ENCODE measurements around the gene PTPN7.
"Not testable (repeated sequence)": the region's sequence is repeated elsewhere in the genome, so short reads cannot be mapped to it uniquely, and the experiment has no call there.

The PTPN7 gene

DNA sequence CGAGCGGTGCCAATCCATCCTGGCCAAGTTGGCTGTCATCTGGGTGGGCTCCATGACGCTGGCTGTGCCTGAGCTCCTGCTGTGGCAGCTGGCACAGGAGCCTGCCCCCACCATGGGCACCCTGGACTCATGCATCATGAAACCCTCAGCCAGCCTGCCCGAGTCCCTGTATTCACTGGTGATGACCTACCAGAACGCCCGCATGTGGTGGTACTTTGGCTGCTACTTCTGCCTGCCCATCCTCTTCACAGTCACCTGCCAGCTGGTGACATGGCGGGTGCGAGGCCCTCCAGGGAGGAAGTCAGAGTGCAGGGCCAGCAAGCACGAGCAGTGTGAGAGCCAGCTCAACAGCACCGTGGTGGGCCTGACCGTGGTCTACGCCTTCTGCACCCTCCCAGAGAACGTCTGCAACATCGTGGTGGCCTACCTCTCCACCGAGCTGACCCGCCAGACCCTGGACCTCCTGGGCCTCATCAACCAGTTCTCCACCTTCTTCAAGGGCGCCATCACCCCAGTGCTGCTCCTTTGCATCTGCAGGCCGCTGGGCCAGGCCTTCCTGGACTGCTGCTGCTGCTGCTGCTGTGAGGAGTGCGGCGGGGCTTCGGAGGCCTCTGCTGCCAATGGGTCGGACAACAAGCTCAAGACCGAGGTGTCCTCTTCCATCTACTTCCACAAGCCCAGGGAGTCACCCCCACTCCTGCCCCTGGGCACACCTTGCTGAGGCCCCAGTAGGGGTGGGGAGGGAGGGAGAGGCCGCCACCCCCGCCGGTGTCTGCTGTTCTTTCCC lies 32.4 kb downstream of the PTPN7 start:
- no peak for DNase-seq

DNA sequence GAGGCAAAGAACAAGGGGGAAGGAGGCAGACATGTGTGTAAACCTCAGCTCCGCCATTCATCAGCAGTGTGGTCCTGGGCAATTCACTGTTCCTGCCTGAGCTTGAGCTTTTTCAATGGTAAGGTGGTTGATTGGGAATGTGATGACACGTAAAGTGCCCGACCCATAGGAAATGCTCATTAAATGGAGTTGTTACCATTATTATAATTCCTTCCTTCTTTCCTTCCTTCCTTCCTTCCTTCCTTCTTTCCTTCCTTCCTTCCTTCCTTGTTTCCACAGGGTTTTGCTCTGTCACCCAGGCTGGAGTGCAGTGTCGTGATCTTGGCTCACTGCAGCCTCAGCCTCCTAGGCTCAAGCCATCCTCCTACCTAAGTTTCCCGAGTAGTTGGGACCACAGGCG lies 33.3 kb downstream of the PTPN7 start:
- DNase-seq, result no peak

- DNase-seq, result no peak
Observed at GRCh38 chr1:202126426-202126825, 34.0 kb downstream of the PTPN7 start.

GRCh38 chr1:202125611-202126010 lies 34.8 kb downstream of the PTPN7 start:
- no peak for DNase-seq

DNA sequence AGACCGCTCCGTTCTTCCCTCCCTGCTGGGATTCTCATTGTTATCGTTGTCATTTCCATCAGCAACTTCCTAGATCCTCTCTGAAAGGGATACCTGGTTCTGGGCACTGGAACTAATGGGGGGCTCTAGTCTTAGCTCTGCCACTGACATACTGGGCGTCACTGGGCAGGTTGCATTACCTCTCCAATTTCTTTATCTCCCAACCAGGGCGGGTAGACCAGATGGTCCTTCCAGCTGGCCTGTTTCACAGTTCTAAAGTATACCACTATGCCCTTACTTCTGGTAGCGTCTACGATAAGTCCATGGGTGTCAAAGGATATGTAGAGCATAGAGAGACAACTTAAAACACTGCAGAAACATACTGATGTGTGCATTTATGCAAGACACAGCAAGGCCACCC lies 36.3 kb downstream of the PTPN7 start:
- DNase-seq, result no peak

DNA sequence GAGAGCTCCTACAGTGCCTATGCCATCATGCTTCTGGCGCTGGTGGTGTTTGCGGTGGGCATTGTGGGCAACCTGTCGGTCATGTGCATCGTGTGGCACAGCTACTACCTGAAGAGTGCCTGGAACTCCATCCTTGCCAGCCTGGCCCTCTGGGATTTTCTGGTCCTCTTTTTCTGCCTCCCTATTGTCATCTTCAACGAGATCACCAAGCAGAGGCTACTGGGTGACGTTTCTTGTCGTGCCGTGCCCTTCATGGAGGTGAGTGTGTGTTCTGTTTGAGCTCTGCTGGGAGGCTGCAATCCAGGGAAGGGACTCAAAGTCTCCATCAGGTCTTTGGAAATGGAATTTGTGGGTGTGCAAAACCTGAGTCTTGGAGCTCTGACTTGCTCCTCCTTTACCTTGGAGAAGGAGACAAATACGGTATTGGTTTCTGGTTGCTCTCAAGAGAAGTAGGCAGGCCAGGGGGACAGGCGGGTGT lies 37.0 kb downstream of the PTPN7 start:
- DNase-seq, result no peak

DNA sequence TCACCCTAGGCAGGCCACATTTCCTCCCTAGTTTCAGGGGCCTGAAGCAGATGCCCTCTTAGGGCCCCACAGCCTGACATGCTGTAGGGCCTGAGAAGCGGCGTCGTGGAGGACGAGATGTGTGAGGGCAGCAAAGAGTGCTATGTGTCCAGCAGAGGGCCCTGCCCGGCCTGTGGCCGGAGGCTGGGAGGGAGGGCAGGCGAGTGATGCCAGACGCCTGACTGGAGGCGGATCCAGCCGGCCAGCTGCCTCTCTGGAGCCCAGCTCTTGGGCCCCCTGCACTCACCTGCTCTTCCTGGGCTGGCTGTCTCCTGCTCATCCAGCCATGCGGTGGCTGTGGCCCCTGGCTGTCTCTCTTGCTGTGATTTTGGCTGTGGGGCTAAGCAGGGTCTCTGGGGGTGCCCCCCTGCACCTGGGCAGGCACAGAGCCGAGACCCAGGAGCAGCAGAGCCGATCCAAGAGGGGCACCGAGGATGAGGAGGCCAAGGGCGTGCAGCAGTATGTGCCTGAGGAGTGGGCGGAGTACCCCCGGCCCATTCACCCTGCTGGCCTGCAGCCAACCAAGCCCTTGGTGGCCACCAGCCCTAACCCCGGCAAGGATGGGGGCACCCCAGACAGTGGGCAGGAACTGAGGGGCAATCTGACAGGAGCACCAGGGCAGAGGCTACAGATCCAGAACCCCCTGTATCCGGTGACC lies 37.6 kb downstream of the PTPN7 start, which contains the start of gene GPR37L1:
Gene GPR37L1, plus strand, starts transcription at position 279 of the 697 bp plus-strand sequence. Its CDS starts 47 bp downstream, at position 326.
- DNase-seq, result no peak

DNA sequence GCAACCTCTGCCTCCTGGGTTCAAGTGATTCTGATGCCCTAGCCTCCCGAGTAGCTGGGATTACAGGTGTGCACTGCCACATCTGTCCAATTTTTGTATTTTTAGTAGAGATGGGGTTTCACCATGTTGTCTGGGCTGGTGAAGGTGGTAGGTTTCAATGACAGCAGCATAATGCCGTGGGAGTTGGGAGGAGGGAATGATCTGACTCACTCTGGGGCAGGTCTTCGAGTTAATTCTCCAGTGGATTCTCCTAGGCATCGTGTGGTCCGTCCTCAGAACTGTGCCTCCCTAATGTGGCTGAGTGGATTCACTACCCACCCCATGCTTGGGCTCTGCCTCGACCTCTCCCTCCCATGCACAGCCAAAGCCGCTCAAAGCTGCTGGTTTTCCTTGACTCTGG lies 39.4 kb downstream of the PTPN7 start:
- DNase-seq, result no peak

DNA sequence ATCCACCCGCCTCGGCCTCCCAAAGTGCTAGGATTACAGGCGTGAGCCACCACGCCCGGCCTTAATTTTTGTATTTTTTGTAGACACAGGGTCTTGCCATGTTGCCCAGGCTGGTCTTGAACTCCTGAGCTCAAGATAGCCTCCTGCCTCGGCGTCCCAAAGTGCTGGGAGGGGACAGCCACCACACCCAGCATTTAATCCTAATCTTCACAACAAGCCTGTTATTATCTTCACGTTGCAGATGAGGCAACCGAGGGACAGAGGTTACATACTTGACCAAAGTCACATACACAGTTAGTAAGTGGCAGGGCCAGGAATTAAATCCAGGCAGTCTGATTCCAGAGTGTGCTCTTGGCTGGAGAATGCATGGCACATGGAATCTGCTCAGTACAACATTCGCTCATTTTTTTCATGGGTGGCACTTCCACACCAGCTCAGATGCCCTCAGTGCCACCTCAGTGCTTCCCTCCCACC lies 42.5 kb downstream of the PTPN7 start:
- no peak for DNase-seq

DNA sequence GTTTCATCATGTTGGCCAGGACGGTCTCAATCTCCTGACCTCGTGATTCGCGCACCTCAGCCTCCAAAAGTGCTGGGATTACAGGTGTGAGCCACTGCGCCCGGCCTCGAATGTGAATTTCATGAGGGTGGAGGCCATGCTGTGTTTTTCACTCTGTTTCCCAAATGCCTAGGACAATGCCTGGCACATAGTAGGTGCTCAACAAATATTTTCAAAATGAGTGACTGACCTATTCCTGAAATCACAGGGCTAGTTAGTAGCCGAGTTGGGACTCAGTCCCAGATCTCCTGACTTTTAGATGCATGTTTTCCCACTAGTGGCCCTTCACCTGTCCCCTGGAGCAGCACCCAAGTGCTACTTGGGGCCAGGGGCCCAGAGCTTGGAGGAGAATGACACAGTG lies 44.1 kb downstream of the PTPN7 start:
- DNase-seq, result no peak

- DNase-seq, result no peak
Observed at GRCh38 chr1:202113690-202114300, 46.6 kb downstream of the PTPN7 start.

- no peak for DNase-seq
Observed at GRCh38 chr1:202112859-202113689, 47.3 kb downstream of the PTPN7 start.

GRCh38 chr1:202111589-202111988 lies 48.8 kb downstream of the PTPN7 start:
- DNase-seq, result not testable (repeated sequence)

DNA sequence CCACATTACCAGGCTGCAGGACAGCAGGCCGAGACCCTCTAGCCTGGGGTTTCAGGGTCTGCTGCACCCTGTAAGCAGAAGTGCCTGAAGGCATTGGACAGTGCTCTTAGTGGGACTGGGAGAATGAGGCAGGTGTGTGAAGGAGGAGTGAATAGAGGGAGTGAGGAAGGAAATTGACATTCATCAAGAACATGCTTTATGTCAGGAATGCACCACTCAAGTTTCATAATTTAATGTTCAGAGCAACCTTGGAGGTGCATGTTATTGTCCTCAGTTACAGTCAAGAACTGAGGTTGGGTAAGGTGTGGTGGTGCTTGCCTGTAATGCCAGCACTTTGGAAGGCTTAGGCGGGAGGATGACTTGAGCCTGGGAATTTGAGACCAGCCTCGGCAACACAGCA lies 49.4 kb downstream of the PTPN7 start:
- no peak for DNase-seq

DNA sequence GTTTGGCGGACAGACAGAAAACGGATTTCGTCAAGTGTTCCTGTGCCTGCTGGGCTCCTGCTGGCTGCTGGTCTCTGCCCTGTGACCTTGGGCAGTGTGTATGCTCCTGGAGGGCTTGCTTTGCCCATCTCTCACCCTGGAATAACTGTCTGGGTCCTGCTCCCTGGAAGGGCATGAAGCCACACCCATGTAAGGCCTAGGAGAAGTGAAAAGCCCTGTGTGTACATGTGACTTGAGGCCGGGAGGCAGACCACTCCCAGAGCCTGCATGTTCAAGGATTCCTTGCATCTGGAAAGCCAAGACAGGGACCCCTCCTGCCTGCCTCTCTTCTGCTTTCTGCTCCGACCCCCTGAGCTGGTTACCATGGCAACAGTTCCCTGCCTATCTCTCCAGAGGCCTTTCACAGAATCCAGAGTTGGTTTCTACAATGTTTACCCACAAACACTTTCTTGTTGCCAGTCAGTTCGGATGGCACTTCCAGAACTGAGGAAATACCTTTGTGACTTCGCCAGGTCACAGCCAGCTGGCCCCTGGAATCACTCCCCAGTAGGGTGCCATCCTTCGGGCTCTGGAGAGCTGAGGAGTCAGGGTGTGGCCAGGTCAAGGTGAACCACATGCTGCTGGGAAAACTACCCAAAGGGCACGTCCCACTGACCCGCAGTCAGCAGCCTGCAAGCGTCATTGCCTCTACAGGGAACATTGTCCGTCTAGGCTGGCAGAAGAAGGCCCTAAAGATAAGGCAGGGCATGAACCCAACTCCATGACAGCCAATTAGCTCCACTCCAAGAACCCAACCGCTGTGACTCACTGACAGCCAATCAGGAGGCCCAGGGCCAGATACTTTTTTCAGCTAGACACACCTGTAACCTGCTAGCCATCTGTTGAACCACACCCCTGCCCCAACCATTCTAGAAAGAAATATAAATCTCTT lies 52.3 kb downstream of the PTPN7 start:
- no peak for DNase-seq

- no peak for DNase-seq
Observed at GRCh38 chr1:202107321-202107761, 53.1 kb downstream of the PTPN7 start.

DNA sequence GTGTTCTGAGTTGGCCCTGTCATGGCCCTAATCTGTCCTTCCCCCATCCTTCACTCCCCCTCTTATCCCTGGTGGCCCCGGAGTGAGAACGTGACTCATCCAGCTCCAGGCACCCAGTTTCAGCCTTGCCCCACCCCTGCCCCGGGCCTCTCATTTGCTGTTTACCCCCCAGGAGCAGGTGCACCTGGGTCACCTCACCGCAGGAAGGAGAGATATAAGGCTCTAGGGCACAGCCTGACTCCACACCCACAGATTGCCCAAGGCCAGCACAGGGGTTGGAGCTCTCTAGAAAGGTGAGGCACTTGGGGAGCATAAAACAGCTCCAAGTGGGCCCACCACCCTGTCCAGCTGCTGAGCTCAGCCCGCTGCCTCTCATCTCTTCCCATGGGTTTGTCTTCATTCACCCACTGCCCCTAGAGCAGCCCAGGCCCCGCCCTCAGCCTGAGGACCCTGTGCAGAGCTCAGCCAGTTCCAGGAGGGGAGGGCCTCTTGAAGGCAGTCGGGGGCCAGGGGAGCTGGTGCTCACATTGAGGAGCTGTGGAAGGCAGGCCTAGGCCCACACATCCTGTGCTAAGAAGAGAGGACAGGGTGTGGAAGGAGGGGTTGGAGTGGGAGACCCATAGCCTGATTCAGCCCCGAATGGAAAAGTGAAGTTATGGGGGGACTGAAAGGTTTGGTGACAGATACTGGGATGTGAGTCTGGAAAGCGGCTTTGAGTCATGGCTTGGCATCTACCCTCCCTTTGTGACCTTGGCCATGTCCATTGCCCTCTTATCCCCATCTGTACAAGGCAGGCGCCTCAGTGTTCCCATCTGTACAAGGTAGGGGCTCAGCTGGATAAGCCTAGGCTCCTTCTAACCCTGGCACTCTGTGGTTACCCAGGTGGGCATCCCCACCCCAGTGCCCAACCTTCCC lies 53.8 kb downstream of the PTPN7 start:
- DNase-seq, result no peak

- no peak for DNase-seq
Observed at GRCh38 chr1:202105571-202106339, 54.6 kb downstream of the PTPN7 start.

DNA sequence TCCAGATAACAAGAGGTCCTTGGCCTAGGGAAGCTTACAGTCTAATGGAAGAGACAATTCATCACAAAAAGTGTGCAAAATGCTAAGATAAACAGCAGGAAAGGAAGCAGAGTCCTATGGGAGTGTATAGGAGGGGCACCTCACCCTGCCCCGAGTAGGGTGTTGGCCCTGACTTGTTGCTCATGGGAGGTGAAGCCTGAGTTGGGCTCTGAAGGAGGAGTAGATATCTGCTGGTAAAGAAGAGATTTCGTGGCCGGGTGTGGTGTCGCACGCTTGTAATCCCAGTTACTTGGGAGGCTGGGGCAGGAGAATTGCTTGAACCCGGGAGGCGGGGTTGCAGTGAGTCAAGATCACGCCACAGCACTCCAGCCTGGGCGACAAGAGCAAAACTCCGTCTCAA lies 56.3 kb downstream of the PTPN7 start:
- DNase-seq, result no peak

GRCh38 chr1:202101184-202101583 lies 59.2 kb downstream of the PTPN7 start:
- DNase-seq, result no peak

All from CD4-positive, alpha-beta T cell treated with Interleukin-6 for 4 hours (primary cell).